HEK293T (cell line): ENCODE results near the gene KIAA1549.

Experiments
- CTCF ChIA-PET: fragments of 350-600 bp; formaldehyde crosslinking; extraction: SDS; loops from one replicate; lab custom pipeline; 2021; ENCODE audit warnings: antibody characterized with exemption, inconsistent platforms; lab: Yijun Ruan, JAX
- POLR2A ChIA-PET: fragments of 350-600 bp; formaldehyde crosslinking; extraction: SDS; loops from one replicate; lab custom pipeline; 2020; ENCODE audit warnings: antibody characterized with exemption, inconsistent platforms; lab: Yijun Ruan, JAX
- DNase-seq: peaks from one replicate; pipeline ENCODE4 v3.0.0; 2012; ENCODE audit warnings: mixed read lengths; ENCODE audit errors: extremely low spot score
- ARNT ChIP-seq: fragments of 450-650 bp; IDR thresholded peaks from 2 replicates; pipeline ENCODE4 v1.6.1; 2017; ENCODE audit warnings: mild to moderate bottlenecking
- BHLHE40 ChIP-seq: fragments of 450-650 bp; IDR thresholded peaks from 2 replicates; pipeline ENCODE4 v1.6.1; 2016; ENCODE audit warnings: mild to moderate bottlenecking, moderate library complexity, borderline replicate concordance
- CTBP1 ChIP-seq: fragments of 450-650 bp; IDR thresholded peaks from 2 replicates; pipeline ENCODE4 v1.6.1; 2016; ENCODE audit warnings: borderline replicate concordance
- ELF4 ChIP-seq: fragments of 450-650 bp; IDR thresholded peaks from 2 replicates; pipeline ENCODE4 v1.6.1; 2017; ENCODE audit warnings: antibody characterized with exemption
- FOXA1 ChIP-seq: fragments of 450-650 bp; IDR thresholded peaks from 2 replicates; pipeline ENCODE4 v1.6.1; 2016; ENCODE audit warnings: mild to moderate bottlenecking
- FOXK2 ChIP-seq: fragments of 450-650 bp; IDR thresholded peaks from 2 replicates; pipeline ENCODE4 v1.6.1; 2016; ENCODE audit warnings: mild to moderate bottlenecking
- FOXM1 ChIP-seq: fragments of 450-650 bp; IDR thresholded peaks from 2 replicates; pipeline ENCODE4 v1.6.1; 2017; ENCODE audit warnings: mild to moderate bottlenecking, borderline replicate concordance
- HDGF ChIP-seq: fragments of 450-650 bp; IDR thresholded peaks from 2 replicates; pipeline ENCODE4 v1.6.1; 2017; ENCODE audit warnings: antibody characterized with exemption, borderline replicate concordance
- L3MBTL2 ChIP-seq: fragments of 450-650 bp; conservative IDR thresholded peaks from 2 replicates; pipeline ENCODE4 v1.6.1; 2016; ENCODE audit warnings: mild to moderate bottlenecking
- LEF1 ChIP-seq: fragments of 450-650 bp; IDR thresholded peaks from 2 replicates; pipeline ENCODE4 v1.6.1; 2017; ENCODE audit warnings: mild to moderate bottlenecking, borderline replicate concordance
- NFRKB ChIP-seq: fragments of 450-650 bp; IDR thresholded peaks from 2 replicates; pipeline ENCODE4 v1.6.1; 2016; ENCODE audit warnings: mild to moderate bottlenecking, moderate library complexity
- PKNOX1 ChIP-seq: fragments of 450-650 bp; IDR thresholded peaks from 2 replicates; pipeline ENCODE4 v1.6.1; 2016
- SP1 ChIP-seq: fragments of 450-650 bp; IDR thresholded peaks from 2 replicates; pipeline ENCODE4 v1.6.1; 2017
- SUZ12 ChIP-seq: fragments of 450-650 bp; IDR thresholded peaks from 2 replicates; pipeline ENCODE4 v1.6.1; 2016; ENCODE audit warnings: mild to moderate bottlenecking
- TARDBP ChIP-seq: fragments of 450-650 bp; IDR thresholded peaks from 2 replicates; pipeline ENCODE4 v1.6.1; 2016
- ZNF384 ChIP-seq: fragments of 450-650 bp; IDR thresholded peaks from 2 replicates; pipeline ENCODE4 v1.6.1; 2016

KIAA1549 gene

GRCh38 chr7:138895679-138896078 is 85.5 kb downstream of the KIAA1549 start:
- DNase-seq, result no peak
- POLR2A ChIA-PET, result no interaction called here
- CTCF ChIA-PET, result interaction anchor here (2.9 kb wide), 1 partner anchor 10 kb away, joined by 19 read pairs; no protein-coding TSS in a partner anchor
- no peak for TF ChIP-seq ELF4
- TF ChIP-seq L3MBTL2, result no peak
- TF ChIP-seq ARNT, result no peak
- no peak for TF ChIP-seq ZNF384
- no peak for TF ChIP-seq BHLHE40
- no peak for TF ChIP-seq LEF1
- TF ChIP-seq FOXA1, result no peak
- no peak for TF ChIP-seq PKNOX1
- TF ChIP-seq FOXK2, result no peak

- POLR2A ChIA-PET, result no interaction called here
- DNase-seq, result no peak
- CTCF ChIA-PET, result no interaction called here
- TF ChIP-seq FOXM1 (no peak), NFRKB (no peak), LEF1 (no peak), CTBP1 (no peak), TARDBP (no peak), ARNT (no peak), HDGF (no peak), SUZ12 (no peak), FOXA1 (no peak), PKNOX1 (no peak), ZNF384 (no peak), ELF4 (no peak), SP1 (no peak), BHLHE40 (no peak), L3MBTL2 (no peak), FOXK2 (no peak)
Observed at GRCh38 chr7:138893258-138893657, 87.9 kb downstream of the KIAA1549 start.

- CTCF ChIA-PET, result interaction anchor here (0.6 kb wide), 1 partner anchor 162 kb away, joined by 3 read pairs; no protein-coding TSS in a partner anchor
- no peak for DNase-seq
- TF ChIP-seq ZNF384 (no peak), PKNOX1 (no peak), ARNT (no peak), SUZ12 (no peak), FOXK2 (no peak), FOXM1 (no peak), LEF1 (no peak), NFRKB (no peak), FOXA1 (no peak), ELF4 (no peak), HDGF (no peak), SP1 (no peak), CTBP1 (no peak)
- POLR2A ChIA-PET, result no interaction called here
Observed at GRCh38 chr7:138892812-138893211, 88.4 kb downstream of the KIAA1549 start.

GRCh38 chr7:138892006-138892630 is 89.1 kb downstream of the KIAA1549 start:
- no peak for DNase-seq
- ChIA-PET CTCF (interaction anchor here (0.6 kb wide), 1 partner anchor 163 kb away, joined by 3 read pairs; no protein-coding TSS in a partner anchor), POLR2A (no interaction called here)
- TF ChIP-seq FOXK2 (no peak), LEF1 (no peak), SP1 (no peak), CTBP1 (no peak), L3MBTL2 (no peak), BHLHE40 (no peak), ELF4 (no peak), HDGF (no peak), SUZ12 (no peak), TARDBP (no peak), FOXA1 (no peak), NFRKB (no peak), ARNT (no peak), PKNOX1 (no peak), ZNF384 (no peak), FOXM1 (no peak)

GRCh38 chr7:138891446-138891810 is 89.8 kb downstream of the KIAA1549 start:
- ChIA-PET CTCF (no interaction called here), POLR2A (interaction anchor here (1.5 kb wide), 1 partner anchor 88 kb away, joined by 3 read pairs; no protein-coding TSS in a partner anchor)
- TF ChIP-seq ELF4 (no peak), CTBP1 (no peak), SP1 (no peak), TARDBP (no peak), ZNF384 (no peak), NFRKB (no peak), PKNOX1 (no peak), FOXK2 (no peak), FOXM1 (no peak), ARNT (no peak), BHLHE40 (no peak), HDGF (no peak), SUZ12 (no peak), FOXA1 (no peak), LEF1 (no peak)
- DNase-seq, result no peak
